Measurements from ENCODE around the gene INHBC. TPM values are rescaled to one million over a fixed set of nuclear protein-coding genes. Genes with fewer than 3 reads are reported as not detected.

INHBC gene
- total RNA-seq, 1 donor from 2014 or later, result not detected

DNA sequence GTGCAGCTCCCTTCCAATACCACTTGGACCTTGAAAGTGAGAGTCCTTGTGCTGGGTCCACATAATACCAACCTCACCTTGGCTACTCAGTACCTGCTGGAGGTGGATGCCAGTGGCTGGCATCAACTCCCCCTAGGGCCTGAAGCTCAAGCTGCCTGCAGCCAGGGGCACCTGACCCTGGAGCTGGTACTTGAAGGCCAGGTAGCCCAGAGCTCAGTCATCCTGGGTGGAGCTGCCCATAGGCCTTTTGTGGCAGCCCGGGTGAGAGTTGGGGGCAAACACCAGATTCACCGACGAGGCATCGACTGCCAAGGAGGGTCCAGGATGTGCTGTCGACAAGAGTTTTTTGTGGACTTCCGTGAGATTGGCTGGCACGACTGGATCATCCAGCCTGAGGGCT is 14.8 kb downstream of the INHBC start:
- TF ChIP-seq, protein P1, sequence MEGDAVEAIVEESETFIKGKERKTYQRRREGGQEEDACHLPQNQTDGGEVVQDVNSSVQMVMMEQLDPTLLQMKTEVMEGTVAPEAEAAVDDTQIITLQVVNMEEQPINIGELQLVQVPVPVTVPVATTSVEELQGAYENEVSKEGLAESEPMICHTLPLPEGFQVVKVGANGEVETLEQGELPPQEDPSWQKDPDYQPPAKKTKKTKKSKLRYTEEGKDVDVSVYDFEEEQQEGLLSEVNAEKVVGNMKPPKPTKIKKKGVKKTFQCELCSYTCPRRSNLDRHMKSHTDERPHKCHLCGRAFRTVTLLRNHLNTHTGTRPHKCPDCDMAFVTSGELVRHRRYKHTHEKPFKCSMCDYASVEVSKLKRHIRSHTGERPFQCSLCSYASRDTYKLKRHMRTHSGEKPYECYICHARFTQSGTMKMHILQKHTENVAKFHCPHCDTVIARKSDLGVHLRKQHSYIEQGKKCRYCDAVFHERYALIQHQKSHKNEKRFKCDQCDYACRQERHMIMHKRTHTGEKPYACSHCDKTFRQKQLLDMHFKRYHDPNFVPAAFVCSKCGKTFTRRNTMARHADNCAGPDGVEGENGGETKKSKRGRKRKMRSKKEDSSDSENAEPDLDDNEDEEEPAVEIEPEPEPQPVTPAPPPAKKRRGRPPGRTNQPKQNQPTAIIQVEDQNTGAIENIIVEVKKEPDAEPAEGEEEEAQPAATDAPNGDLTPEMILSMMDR (IDR thresholded peaks at IDR 0.05; ENCODE audit: unreplicated experiment), result no peak
- Mint-ChIP-seq H3K9me3 (ENCODE audit: unreplicated experiment) (no peaks in the 10 kb centered on the region), H3K27me3 (ENCODE audit: unreplicated experiment) (peaks cover 3% of the 10 kb centered on the region), H3K36me3 (ENCODE audit: low read depth, unreplicated experiment) (peaks cover 7% of the 10 kb centered on the region), H3K4me1 (ENCODE audit: unreplicated experiment) (no peaks in the 10 kb centered on the region), H3K27ac (ENCODE audit: unreplicated experiment) (no peak overlapping the region), H3K4me3 (ENCODE audit: unreplicated experiment) (no peak overlapping the region)
- no peak for DNase-seq (ENCODE audit: low spot score)

- Mint-ChIP-seq H3K36me3 (ENCODE audit: low read depth, unreplicated experiment) (peaks cover 7% of the 10 kb centered on the region), H3K9me3 (ENCODE audit: unreplicated experiment) (no peaks in the 10 kb centered on the region), H3K4me1 (ENCODE audit: unreplicated experiment) (no peaks in the 10 kb centered on the region), H3K4me3 (ENCODE audit: unreplicated experiment) (no peak overlapping the region), H3K27ac (ENCODE audit: unreplicated experiment) (no peak overlapping the region), H3K27me3 (ENCODE audit: unreplicated experiment) (peaks cover 3% of the 10 kb centered on the region)
- no peak for DNase-seq (ENCODE audit: low spot score)
- TF ChIP-seq, protein P1 (IDR thresholded peaks at IDR 0.05; ENCODE audit: unreplicated experiment), result no peak
These were observed 15.5 kb downstream of the INHBC start for GRCh38 chr12:57450057-57450456.

GRCh38 chr12:57451233-57451778 is 16.7 kb downstream of the INHBC start:
- peaks cover 7% of the 10 kb centered on the region for H3K36me3 Mint-ChIP-seq (ENCODE audit: low read depth, unreplicated experiment)
- DNase-seq (ENCODE audit: low spot score), result no peak
- peaks cover 3% of the 10 kb centered on the region for H3K27me3 Mint-ChIP-seq (ENCODE audit: unreplicated experiment)
- no peaks in the 10 kb centered on the region for H3K9me3 Mint-ChIP-seq (ENCODE audit: unreplicated experiment)
- no peak overlapping the region for H3K27ac Mint-ChIP-seq (ENCODE audit: unreplicated experiment)
- H3K4me3 Mint-ChIP-seq (ENCODE audit: unreplicated experiment), result no peak overlapping the region
- H3K4me1 Mint-ChIP-seq (ENCODE audit: unreplicated experiment), result no peaks in the 10 kb centered on the region
- TF ChIP-seq, protein P1 (IDR thresholded peaks at IDR 0.05; ENCODE audit: unreplicated experiment), result no peak

DNA sequence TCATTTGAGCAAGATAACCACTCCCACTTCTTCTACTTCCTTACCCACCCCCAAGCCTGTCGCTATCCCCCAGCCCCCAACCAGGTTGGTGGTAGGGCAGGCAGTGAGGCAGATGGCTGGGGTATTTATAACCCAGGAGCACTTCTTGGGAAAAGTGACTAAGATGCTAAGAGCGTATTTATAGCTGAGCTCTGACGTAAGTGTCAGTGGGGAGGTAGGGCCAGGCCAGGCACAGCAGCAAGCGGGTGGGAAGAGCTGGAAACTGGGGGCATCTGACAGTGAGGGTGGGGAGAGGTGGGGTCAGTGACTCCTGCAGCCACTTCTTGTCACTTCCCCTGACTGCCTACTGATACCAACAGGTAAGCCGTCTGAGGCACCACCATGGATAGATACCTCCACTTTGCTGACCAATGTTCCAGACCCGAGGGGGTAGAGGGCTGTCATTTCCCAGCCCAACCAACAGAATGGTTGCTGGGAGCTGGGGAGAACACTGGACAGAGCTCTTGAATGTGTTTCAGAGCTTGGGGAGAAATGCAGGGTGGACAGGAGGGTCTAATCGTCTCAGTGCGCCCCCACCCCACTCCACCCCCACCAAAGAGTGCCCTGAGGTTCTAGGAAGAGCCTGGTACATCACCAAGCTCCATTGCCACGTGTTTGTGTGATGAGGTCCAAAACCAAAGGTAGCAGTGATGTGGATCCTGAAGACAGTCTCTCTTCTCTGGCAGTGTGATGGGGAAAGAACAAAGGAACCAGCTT is 17.8 kb downstream of the INHBC start:
- Mint-ChIP-seq H3K4me1 (ENCODE audit: unreplicated experiment) (no peaks in the 10 kb centered on the region), H3K27ac (ENCODE audit: unreplicated experiment) (no peak overlapping the region), H3K36me3 (ENCODE audit: low read depth, unreplicated experiment) (peaks cover 11% of the 10 kb centered on the region), H3K4me3 (ENCODE audit: unreplicated experiment) (no peak overlapping the region), H3K27me3 (ENCODE audit: unreplicated experiment) (peaks cover 3% of the 10 kb centered on the region), H3K9me3 (ENCODE audit: unreplicated experiment) (no peaks in the 10 kb centered on the region)
- no peak for DNase-seq (ENCODE audit: low spot score)
- TF ChIP-seq, protein P1 (IDR thresholded peaks at IDR 0.05; ENCODE audit: unreplicated experiment), result no peak

DNA sequence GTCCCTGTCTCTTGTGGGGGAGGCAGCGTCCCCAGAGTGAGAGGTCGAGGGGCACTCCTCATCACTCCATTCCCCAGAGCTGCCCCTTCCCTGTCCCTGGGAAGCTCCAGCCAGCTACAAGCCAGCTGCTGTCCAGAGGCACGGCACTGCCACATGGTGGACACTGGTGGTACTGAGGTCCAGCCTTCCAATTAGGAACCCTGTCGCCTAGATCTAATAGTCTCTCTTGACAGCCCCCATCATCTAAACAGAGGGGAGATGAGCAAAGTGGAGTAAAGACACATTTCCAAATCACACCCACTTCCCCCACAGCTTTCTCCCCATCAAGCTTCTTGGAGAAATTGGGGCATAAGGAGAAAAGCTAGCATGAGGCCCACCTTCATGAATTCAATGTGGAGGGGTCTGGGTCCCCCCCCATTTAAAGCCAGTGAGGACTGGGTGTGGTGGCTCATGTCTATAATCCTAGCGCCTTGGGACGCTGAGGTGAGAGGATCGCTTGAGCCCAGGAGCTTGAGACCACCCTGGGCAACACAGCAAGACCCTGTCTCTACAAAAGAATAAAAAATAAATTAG is 18.4 kb downstream of the INHBC start:
- Mint-ChIP-seq H3K4me3 (ENCODE audit: unreplicated experiment) (no peak overlapping the region), H3K27ac (ENCODE audit: unreplicated experiment) (no peak overlapping the region), H3K4me1 (ENCODE audit: unreplicated experiment) (no peaks in the 10 kb centered on the region), H3K9me3 (ENCODE audit: unreplicated experiment) (no peaks in the 10 kb centered on the region), H3K36me3 (ENCODE audit: low read depth, unreplicated experiment) (peaks cover 11% of the 10 kb centered on the region), H3K27me3 (ENCODE audit: unreplicated experiment) (peaks cover 4% of the 10 kb centered on the region)
- peak; percentile 88 for DNase-seq (ENCODE audit: low spot score)
- TF ChIP-seq, protein P1 (IDR thresholded peaks at IDR 0.05; ENCODE audit: unreplicated experiment), result peak; percentile 83

All from endothelial cell (in vitro differentiated cells).